Measurements from ENCODE around the gene SYNGR3. TPM values are rescaled to one million over a fixed set of nuclear protein-coding genes. Genes with fewer than 3 reads are reported as not detected.

Gene SYNGR3
- total and polyA plus RNA-seq, 2 of the 13 experiments (the other 11 are each of a cell fraction or from before 2014, with no cell fraction given) = 0.97 to 5.7 TPM

GRCh38 chr16:2039274-2040031, 49.7 kb downstream of the SYNGR3 start (continued):
- TF ChIP-seq ZNF800 (CRISPR knock-in tag; IDR thresholded peaks at IDR 0.05) (peak; percentile 78; the same call in 1 of the 2 replicates), ZNF672 (CRISPR knock-in tag; IDR thresholded peaks at IDR 0.05) (no peak), ZBTB1 (CRISPR knock-in tag; IDR thresholded peaks at IDR 0.05; ENCODE audit: borderline replicate concordance) (no peak), ZNF292 (CRISPR knock-in tag; IDR thresholded peaks at IDR 0.05; ENCODE audit: borderline replicate concordance, low read depth) (no peak; the same call in none of the 2 replicates), KMT2B (CRISPR knock-in tag; IDR thresholded peaks at IDR 0.05) (no peak; the same call in 1 of the 2 replicates), AGO2 (optimal IDR thresholded peaks at IDR 0.05; ENCODE audit: low read depth, low read length) (peak; percentile 85), ZNF326 (CRISPR knock-in tag; IDR thresholded peaks at IDR 0.05; ENCODE audit: borderline replicate concordance) (no peak), PAWR (CRISPR knock-in tag; IDR thresholded peaks at IDR 0.05; ENCODE audit: borderline replicate concordance) (no peak), ZNF562 (CRISPR knock-in tag; IDR thresholded peaks at IDR 0.05; ENCODE audit: borderline replicate concordance) (no peak), ZNF496 (CRISPR knock-in tag; IDR thresholded peaks at IDR 0.05; ENCODE audit: insufficient replicate concordance) (no peak), ATF7-NPFF (CRISPR knock-in tag; IDR thresholded peaks at IDR 0.05; ENCODE audit: low read depth) (no peak), GMEB2 (CRISPR knock-in tag; IDR thresholded peaks at IDR 0.05; ENCODE audit: low read depth) (no peak), SALL1 (CRISPR knock-in tag; IDR thresholded peaks at IDR 0.05) (peak; percentile 85), RERE (CRISPR knock-in tag; IDR thresholded peaks at IDR 0.05; ENCODE audit: low read depth) (no peak; the same call in 1 of the 2 replicates), SOX5 (CRISPR knock-in tag; IDR thresholded peaks at IDR 0.05; ENCODE audit: borderline replicate concordance) (peak; percentile 62; the same call in 1 of the 2 replicates), ZNF3 (CRISPR knock-in tag; IDR thresholded peaks at IDR 0.05) (no peak), ZBTB7A (CRISPR knock-in tag; IDR thresholded peaks at IDR 0.05) (no peak; the same call in none of the 2 replicates), CREM (IDR thresholded peaks at IDR 0.05) (peak; percentile 67; the same call in 1 of the 2 replicates), CREM (CRISPR knock-in tag; IDR thresholded peaks at IDR 0.05) (no peak)

Data from HepG2 (cell line).